Liver (tissue), 9 donors: Measurements from ENCODE around the gene BCL2L14. TPM values are rescaled to one million over a fixed set of nuclear protein-coding genes. Genes with fewer than 3 reads are reported as not detected.

Experiments used
- DNase-seq: peaks from one replicate; pipeline ENCODE4 v3.0.0-alpha.2; 2017; ENCODE audit warnings: low spot score
- H3K27ac ChIP-seq, 2 donors: one replicate each; pipeline ENCODE4 v1.7.0; 2013; ENCODE audit warnings: inconsistent platforms in 2 of 2, low read length in 2 of 2, control low read depth in 1 of 2, low read depth in 1 of 2, mild to moderate bottlenecking in 1 of 2
- H3K27me3 ChIP-seq, 4 donors: one replicate each; pipeline versions ENCODE4 v1.6.1 to v1.7.0; 2013; ENCODE audit warnings: low read length in 3 of 4, inconsistent platforms in 1 of 4, mild to moderate bottlenecking in 1 of 4, moderate library complexity in 1 of 4; ENCODE audit not compliant: control insufficient read depth in 4 of 4, insufficient read depth in 4 of 4
- H3K36me3 ChIP-seq, 4 donors: one replicate each; pipeline versions ENCODE4 v1.6.1 to v1.7.0; 2013; ENCODE audit warnings: low read length in 3 of 4, mild to moderate bottlenecking in 3 of 4, low read depth in 1 of 4, moderate library complexity in 1 of 4; ENCODE audit not compliant: control insufficient read depth in 4 of 4, insufficient read depth in 3 of 4
- H3K4me1 ChIP-seq, 4 donors: one replicate each; pipeline versions ENCODE4 v1.6.1 to v1.7.0; 2013; ENCODE audit warnings: low read length in 3 of 4, mild to moderate bottlenecking in 3 of 4, moderate library complexity in 1 of 4; ENCODE audit not compliant: control insufficient read depth in 4 of 4, insufficient read depth in 4 of 4
- H3K4me3 ChIP-seq, 3 donors: one replicate each; pipeline versions ENCODE4 v1.6.1 to v1.7.0; 2013; ENCODE audit warnings: low read length in 3 of 3, control low read depth in 1 of 3, low read depth in 1 of 3, mild to moderate bottlenecking in 1 of 3
- H3K9ac ChIP-seq, 2 donors: one replicate each; pipeline ENCODE4 v1.7.0; 2013; ENCODE audit warnings: low read length in 2 of 2, mild to moderate bottlenecking in 2 of 2, moderate library complexity in 2 of 2, control low read depth in 1 of 2, low read depth in 1 of 2
- H3K9me3 ChIP-seq, 4 donors: one replicate each; pipeline versions ENCODE4 v1.6.1 to v1.7.0; 2013; ENCODE audit warnings: low read length in 3 of 4; ENCODE audit not compliant: control insufficient read depth in 4 of 4
- ATF3 ChIP-seq: IDR thresholded peaks from 2 replicates; pipeline ENCODE4 v1.6.1; 2016; ENCODE audit warnings: antibody characterized with exemption
- CTCF ChIP-seq: fragments of 150-350 bp; IDR thresholded peaks from 2 replicates; pipeline ENCODE4 v1.5.1; 2017; ENCODE audit warnings: improper control_type of control experiment, low read depth, low read length; ENCODE audit not compliant: missing input control
- EGR1 ChIP-seq, 2 donors: IDR thresholded peaks; 2 replicates each; pipeline ENCODE4 v1.6.1; 2016 to 2018; ENCODE audit warnings: antibody characterized with exemption in 2 of 2, low read depth in 2 of 2
- FOXA1 ChIP-seq: IDR thresholded peaks from 2 replicates; pipeline ENCODE4 v1.6.1; 2016; ENCODE audit warnings: antibody characterized with exemption
- FOXA2 ChIP-seq: IDR thresholded peaks from 2 replicates; pipeline ENCODE4 v1.6.1; 2016; ENCODE audit warnings: antibody characterized with exemption
- GABPA ChIP-seq, 2 donors: IDR thresholded peaks in 1 of 2; conservative IDR thresholded peaks in 1 of 2; 2 replicates each; pipeline ENCODE4 v1.6.1; 2016; ENCODE audit warnings: antibody characterized with exemption in 2 of 2, mild to moderate bottlenecking in 1 of 2, moderate library complexity in 1 of 2
- HNF4A ChIP-seq, 2 donors: conservative IDR thresholded peaks; 2 replicates each; pipeline ENCODE4 v1.6.1; 2016; ENCODE audit warnings: antibody characterized with exemption in 2 of 2, mild to moderate bottlenecking in 2 of 2
- HNF4G ChIP-seq: IDR thresholded peaks from 2 replicates; pipeline ENCODE4 v1.6.1; 2016; ENCODE audit warnings: antibody characterized with exemption
- JUND ChIP-seq, 2 donors: IDR thresholded peaks; 2 replicates each; pipeline ENCODE4 v1.6.1; 2016; ENCODE audit warnings: antibody characterized with exemption in 2 of 2
- MAX ChIP-seq: IDR thresholded peaks from 2 replicates; pipeline ENCODE4 v1.6.1; 2016; ENCODE audit warnings: antibody characterized with exemption
- NR2F2 ChIP-seq: IDR thresholded peaks from 2 replicates; pipeline ENCODE4 v1.6.1; 2016; ENCODE audit warnings: antibody characterized with exemption
- RAD21 ChIP-seq, 2 donors: IDR thresholded peaks; 2 replicates each; pipeline ENCODE4 v1.6.1; 2016; ENCODE audit warnings: antibody characterized with exemption in 2 of 2, mild to moderate bottlenecking in 2 of 2
- REST ChIP-seq: IDR thresholded peaks from 2 replicates; pipeline ENCODE4 v1.6.1; 2016; ENCODE audit warnings: antibody characterized with exemption, mild to moderate bottlenecking
- RXRA ChIP-seq, 2 donors: IDR thresholded peaks; 2 replicates each; pipeline ENCODE4 v1.6.1; 2017 to 2018; ENCODE audit warnings: antibody characterized with exemption in 2 of 2, mild to moderate bottlenecking in 1 of 2
- SP1 ChIP-seq: IDR thresholded peaks from 2 replicates; pipeline ENCODE4 v1.6.1; 2018; ENCODE audit warnings: antibody characterized with exemption, mild to moderate bottlenecking
- TAF1 ChIP-seq: conservative IDR thresholded peaks from 2 replicates; pipeline ENCODE4 v1.6.1; 2016; ENCODE audit warnings: antibody characterized with exemption, mild to moderate bottlenecking
- YY1 ChIP-seq: IDR thresholded peaks from 2 replicates; pipeline ENCODE4 v1.6.1; 2016; ENCODE audit warnings: antibody characterized with exemption, mild to moderate bottlenecking
- ZBTB33 ChIP-seq: IDR thresholded peaks from 2 replicates; pipeline ENCODE4 v1.6.1; 2016; ENCODE audit warnings: antibody characterized with exemption
- WGBS: extraction: QIAGEN DNeasy Blood & Tissue Kit; methylation state at CpG from one replicate; pipeline ENCODE4 v1.1.7; 2013; 5-methylcytosine and 5-hydroxymethylcytosine counted together
- polyA plus RNA-seq, 2 donors: library from polyadenylated mRNA; stranded (reverse) in 1 of 2; unstranded in 1 of 2; fragments of 200-250 nt in 1 of 2; fragments of >200 nt in 1 of 2; fragmentation: Nextera tagmentation in 1 of 2; extraction: Ambion mirVana in 1 of 2; gene quantifications; one replicate each; pipeline versions ENCODE4 v1.2.1 to v1.2.3, GENCODE V29; 2013 to 2015
- total RNA-seq, 2 donors: library from RNA; depleted of rRNA; stranded (reverse); fragments of >200 nt; gene quantifications; one replicate each; pipeline ENCODE4 v1.2.3, GENCODE V29; 2014
- donor health status: healthy.
- donor health status: healthy.
- donor health status: healthy.
- donor health status: healthy.
- donor health status: healthy.

BCL2L14 gene
- total and polyA plus RNA-seq, 4 donors: 0.15 to 2.5 (median 0.19) TPM

GRCh38 chr12:12088147-12088546, 17.4 kb downstream of the BCL2L14 start:
- 40% methylated on average over 10 of the region's 10 CpGs for WGBS
- Histone ChIP-seq H3K9ac (no peak overlapping the region), H3K27me3 (no peaks in the 10 kb centered on the region), H3K9me3 (no peaks in the 10 kb centered on the region), H3K36me3 (no peaks in the 10 kb centered on the region), H3K4me3 (no peak overlapping the region), H3K27ac (no peak overlapping the region), H3K4me1 (no peaks in the 10 kb centered on the region)
- no peak for DNase-seq
- TF ChIP-seq REST (peak; percentile 94), FOXA2 (peak; percentile 87), YY1 (peak; percentile 98), MAX (peak; percentile 99), SP1 (peak; percentile 57), GABPA (IDR thresholded peaks at IDR 0.05 in 1 of 2, conservative IDR thresholded peaks at IDR 0.05 in 1 of 2) (peak in 1 of 2 donors; percentile 59), RAD21 (IDR thresholded peaks at IDR 0.05) (peak in 1 of 2 donors; percentile 46), NR2F2 (no peak), EGR1 (IDR thresholded peaks at IDR 0.05; ENCODE audit: low read depth in 2 of 2) (peak in 1 of 2 donors; percentile 77), HNF4A (conservative IDR thresholded peaks at IDR 0.05) (peak; percentile 66 to 94), ZBTB33 (peak; percentile 87), CTCF (peak; percentile 2), ATF3 (no peak), FOXA1 (peak; percentile 15), TAF1 (no peak), JUND (IDR thresholded peaks at IDR 0.05) (no peak), RXRA (IDR thresholded peaks at IDR 0.05) (peak; percentile 25 to 88), HNF4G (no peak)
